ENCODE results near the gene ZBTB45. TPM values are rescaled to one million over a fixed set of nuclear protein-coding genes. Genes with fewer than 3 reads are reported as not detected.
A peak's percentile ranks its signal among the peaks of the same experiment; 100 is the strongest.

The ZBTB45 gene
- total RNA-seq, 1 experiment from 2014 or later = 5.5 TPM

DNA sequence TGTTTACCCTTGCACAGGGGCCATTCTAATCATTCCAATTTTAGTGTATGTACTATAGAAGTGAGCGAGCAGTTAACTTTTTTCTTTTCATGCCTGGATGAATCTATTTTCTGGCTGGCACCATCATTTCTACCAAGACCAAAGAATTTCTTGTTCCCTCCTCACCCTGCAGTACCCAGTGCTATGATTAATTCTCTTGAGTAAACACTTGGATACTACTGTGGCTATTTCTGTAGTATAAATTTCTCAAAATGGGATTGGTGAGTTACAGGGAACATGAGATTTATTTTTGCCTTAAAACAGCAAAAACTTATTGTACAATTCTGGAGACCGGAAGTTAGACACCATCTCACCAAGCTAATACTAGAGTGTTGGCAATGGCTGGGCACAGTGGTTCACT is 35.8 kb downstream of the ZBTB45 start:
- no peak overlapping the region for H3K4me3 ChIP-seq
- no peaks in the 10 kb centered on the region for H3K4me1 ChIP-seq
- DNase-seq = no peak
- no peaks in the 10 kb centered on the region for H3K36me3 ChIP-seq
- H3K27me3 ChIP-seq = no peaks in the 10 kb centered on the region
- H3K27ac ChIP-seq = no peak overlapping the region
- no peaks in the 10 kb centered on the region for H3K9me3 ChIP-seq (replicated peaks)

DNA sequence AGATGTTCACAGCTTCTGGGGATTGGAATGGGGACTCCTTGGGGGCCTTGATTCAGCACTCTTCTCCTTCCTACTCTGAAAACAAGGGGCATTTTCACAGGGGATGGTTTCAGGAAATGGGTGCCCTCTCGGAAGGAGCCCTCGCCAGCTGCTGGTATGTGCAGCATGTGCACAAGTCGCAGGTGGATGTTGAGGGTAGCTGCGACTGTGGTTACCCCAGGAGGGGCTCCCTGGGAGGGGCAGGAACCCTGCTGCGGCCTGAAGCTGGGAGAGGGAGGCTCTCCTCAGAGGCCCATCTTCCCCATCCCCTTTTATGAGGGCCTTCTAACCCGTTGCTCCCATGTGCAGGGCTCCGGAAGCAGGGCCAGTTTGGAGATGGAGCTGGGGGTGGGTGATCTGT is 37.2 kb downstream of the ZBTB45 start:
- no peaks in the 10 kb centered on the region for H3K4me1 ChIP-seq
- no peak overlapping the region for H3K27ac ChIP-seq
- H3K9me3 ChIP-seq (replicated peaks) = no peaks in the 10 kb centered on the region
- no peak overlapping the region for H3K4me3 ChIP-seq
- H3K36me3 ChIP-seq = no peaks in the 10 kb centered on the region
- DNase-seq = no peak
- no peaks in the 10 kb centered on the region for H3K27me3 ChIP-seq

DNA sequence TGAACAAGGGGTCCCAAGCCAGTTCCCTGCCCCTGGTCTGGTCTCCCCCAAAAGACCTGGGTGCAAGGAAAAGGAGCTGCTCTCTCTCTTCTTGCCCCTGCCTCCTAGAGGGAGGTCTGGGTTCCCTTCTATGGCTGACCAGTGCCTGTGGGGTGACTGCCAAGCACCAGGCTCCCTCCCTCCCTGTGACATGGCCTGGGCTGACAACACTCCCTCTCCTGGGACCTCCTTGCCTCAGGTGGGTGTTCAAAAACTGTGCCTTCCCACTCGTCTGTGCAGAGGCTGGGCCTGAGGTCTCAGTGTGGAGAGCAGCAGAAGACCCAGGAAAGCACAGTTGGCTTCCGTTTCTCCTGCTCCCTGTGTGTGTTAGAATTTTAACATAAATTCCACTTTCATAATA is 38.8 kb downstream of the ZBTB45 start:
- Histone ChIP-seq H3K9me3 (replicated peaks) (no peaks in the 10 kb centered on the region), H3K27ac (no peak overlapping the region), H3K36me3 (no peaks in the 10 kb centered on the region)

DNA sequence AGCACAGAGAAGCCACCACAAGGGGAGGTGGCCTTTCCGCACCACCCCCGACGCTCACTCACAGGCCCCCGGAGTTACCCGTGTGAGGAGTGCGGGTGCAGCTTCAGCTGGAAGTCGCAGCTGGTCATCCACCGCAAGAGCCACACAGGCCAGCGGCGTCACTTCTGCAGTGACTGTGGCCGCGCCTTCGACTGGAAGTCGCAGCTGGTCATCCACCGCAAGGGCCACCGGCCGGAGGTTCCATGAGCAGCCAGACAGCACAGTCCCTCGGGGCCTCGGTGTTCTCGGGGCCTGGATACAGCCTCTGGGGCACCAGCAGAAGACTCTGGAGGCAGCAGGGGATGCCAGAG is 39.2 kb downstream of the ZBTB45 start:
- Histone ChIP-seq H3K27me3 (no peaks in the 10 kb centered on the region), H3K9me3 (replicated peaks) (no peaks in the 10 kb centered on the region), H3K36me3 (no peaks in the 10 kb centered on the region), H3K4me3 (no peak overlapping the region), H3K4me1 (0 out of 2 replicates have a peak, but pooled peaks cover 2% of the 10 kb centered on the region), H3K27ac (no peak overlapping the region)
- no peak for DNase-seq

More for the DNA sequence above, 38.8 kb downstream of the ZBTB45 start:
- H3K4me1 ChIP-seq = 0 out of 2 replicates have a peak, but pooled peaks cover 2% of the 10 kb centered on the region
- DNase-seq = no peak
- H3K27me3 ChIP-seq = no peaks in the 10 kb centered on the region
- H3K4me3 ChIP-seq = no peak overlapping the region

DNA sequence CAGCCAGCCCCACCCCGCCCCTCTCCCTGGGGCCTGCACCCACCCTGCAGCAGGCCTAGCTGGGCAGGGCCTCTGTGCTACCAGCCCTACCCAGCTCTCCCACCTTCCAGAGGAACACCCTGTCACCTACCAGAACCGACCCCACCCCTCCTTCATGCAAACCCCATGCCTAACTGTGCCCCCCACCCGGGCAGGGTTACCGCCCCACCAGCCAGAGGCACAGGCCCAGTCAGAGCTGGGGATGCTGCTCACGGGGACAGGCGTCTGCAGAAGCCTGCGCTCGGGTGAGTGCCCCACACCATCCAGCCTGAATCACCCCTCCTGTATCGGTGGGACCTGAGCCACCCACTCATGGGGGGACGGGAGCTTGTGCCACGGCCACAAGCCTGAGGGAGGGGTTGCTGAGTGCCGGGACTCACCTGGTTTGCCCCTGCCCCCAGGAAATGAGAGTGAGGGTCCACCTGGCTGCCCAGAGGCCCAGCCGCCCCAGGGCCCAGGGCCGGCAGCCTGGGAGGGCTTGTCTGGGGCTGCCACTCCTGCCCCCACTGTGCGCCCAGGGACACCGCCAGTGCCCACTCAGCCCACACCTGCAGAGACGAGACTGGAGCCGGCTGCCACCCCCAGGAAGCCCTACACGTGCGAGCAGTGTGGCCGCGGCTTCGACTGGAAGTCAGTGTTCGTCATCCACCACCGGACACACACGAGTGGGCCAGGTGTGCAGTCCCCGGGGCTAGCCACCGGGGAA is 39.7 kb downstream of the ZBTB45 start:
- no peak overlapping the region for H3K4me3 ChIP-seq
- H3K27me3 ChIP-seq = no peaks in the 10 kb centered on the region
- H3K27ac ChIP-seq = no peak overlapping the region
- no peak for DNase-seq
- no peaks in the 10 kb centered on the region for H3K36me3 ChIP-seq
- H3K9me3 ChIP-seq (replicated peaks) = no peaks in the 10 kb centered on the region
- H3K4me1 ChIP-seq = 0 out of 2 replicates have a peak, but pooled peaks cover 2% of the 10 kb centered on the region

DNA sequence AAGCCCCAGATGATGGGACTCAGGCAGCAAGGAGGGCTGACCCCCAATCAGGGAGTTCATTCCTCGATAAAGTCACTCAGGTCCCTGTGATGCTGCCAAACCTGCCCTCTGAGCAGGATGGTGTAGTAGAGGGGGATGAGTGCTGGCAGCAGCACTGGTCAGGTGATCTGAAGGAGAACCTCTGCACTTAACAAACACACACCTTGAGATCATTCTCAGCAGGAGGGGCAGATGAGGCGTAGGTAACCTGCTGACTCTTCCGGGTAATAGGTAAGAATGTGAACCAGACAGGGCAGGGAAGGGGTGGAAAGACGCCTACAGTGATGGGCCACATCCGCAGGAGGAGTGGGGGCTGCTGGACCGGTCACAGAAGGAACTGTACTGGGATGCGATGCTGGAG is 40.3 kb downstream of the ZBTB45 start:
- H3K9me3 ChIP-seq (replicated peaks) = no peaks in the 10 kb centered on the region
- H3K36me3 ChIP-seq = no peaks in the 10 kb centered on the region
- no peak for DNase-seq
- no peaks in the 10 kb centered on the region for H3K27me3 ChIP-seq
- no peak overlapping the region for H3K4me3 ChIP-seq
- H3K4me1 ChIP-seq = 0 out of 2 replicates have a peak, but pooled peaks cover 2% of the 10 kb centered on the region
- H3K27ac ChIP-seq = no peak overlapping the region

DNA sequence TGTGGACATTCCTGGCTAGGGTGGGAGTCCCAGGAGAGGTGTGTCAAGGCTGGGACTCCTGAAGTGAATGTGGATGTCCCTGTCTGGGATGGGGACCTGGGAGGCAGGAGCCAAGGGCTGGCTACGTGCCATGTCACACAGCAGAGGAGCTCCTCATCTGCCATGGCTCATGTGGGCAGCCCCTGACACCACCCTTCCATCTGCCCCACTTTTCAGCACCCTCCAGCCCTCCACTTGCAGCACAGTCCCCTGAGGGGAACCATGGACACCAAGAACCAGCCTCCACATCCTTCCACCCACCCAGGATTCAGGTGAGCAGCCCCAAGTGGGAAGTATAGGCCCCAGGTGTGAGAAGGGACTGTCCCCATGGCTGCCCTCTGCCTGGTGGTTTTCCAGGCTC is 41.7 kb downstream of the ZBTB45 start:
- Histone ChIP-seq H3K27ac (no peak overlapping the region), H3K4me1 (0 out of 2 replicates have a peak, but pooled peaks cover 2% of the 10 kb centered on the region), H3K4me3 (no peak overlapping the region), H3K36me3 (peaks cover 2% of the 10 kb centered on the region; the same call in 1 of the 2 replicates), H3K9me3 (replicated peaks) (no peaks in the 10 kb centered on the region), H3K27me3 (no peaks in the 10 kb centered on the region)
- no peak for DNase-seq

DNA sequence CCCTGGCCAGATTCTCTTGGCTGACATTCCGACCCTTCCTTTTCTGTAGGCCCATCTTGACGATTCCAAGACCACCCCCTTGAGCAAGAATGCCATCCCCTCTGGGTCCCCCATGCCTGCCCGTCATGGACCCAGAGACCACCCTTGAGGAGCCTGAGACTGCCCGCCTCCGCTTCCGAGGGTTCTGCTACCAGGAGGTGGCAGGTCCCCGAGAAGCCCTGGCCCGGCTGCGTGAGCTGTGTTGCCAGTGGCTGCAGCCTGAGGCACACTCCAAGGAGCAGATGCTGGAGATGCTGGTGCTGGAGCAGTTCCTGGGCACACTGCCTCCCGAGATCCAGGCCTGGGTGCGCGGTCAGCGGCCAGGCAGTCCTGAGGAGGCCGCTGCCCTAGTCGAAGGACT is 42.5 kb downstream of the ZBTB45 start:
- Histone ChIP-seq H3K4me1 (0 out of 2 replicates have a peak, but pooled peaks cover 2% of the 10 kb centered on the region), H3K9me3 (replicated peaks) (no peaks in the 10 kb centered on the region), H3K27me3 (no peaks in the 10 kb centered on the region), H3K27ac (no peak overlapping the region), H3K4me3 (no peak overlapping the region; the same call in 1 of the 2 replicates), H3K36me3 (peaks cover 5% of the 10 kb centered on the region; the same call in 1 of the 2 replicates)
- no peak for DNase-seq

DNA sequence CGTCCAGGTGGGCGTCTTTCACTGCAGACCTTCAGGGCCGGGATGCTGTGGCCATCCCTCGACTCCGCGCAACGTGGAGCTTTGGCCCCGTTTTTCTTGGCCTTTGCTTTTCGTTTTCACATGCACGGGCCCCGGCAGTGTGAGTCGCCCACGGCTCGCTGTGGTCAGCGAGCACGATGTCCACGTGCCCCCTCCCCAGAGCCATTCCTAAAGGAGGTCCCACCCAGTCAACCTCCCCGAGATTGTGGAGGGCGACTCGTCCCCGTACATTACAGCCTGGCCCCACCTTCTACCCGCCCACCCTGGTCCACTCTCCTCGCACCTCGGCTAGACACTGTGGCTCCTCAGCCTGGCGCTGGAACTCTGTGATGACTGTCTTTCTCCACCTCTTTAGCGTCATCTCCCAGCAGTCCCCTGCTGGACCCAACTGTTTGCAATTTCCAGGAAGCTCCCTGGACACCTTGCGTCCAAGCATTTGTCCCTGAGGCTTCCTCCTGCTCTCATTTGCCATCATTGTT is 43.1 kb downstream of the ZBTB45 start:
- peak overlapping the region; percentile 43 for H3K27ac ChIP-seq
- H3K9me3 ChIP-seq (replicated peaks) = no peaks in the 10 kb centered on the region
- 0 out of 2 replicates have a peak, but pooled peaks cover 2% of the 10 kb centered on the region for H3K4me1 ChIP-seq
- peaks cover 7% of the 10 kb centered on the region; the same call in 1 of the 2 replicates for H3K36me3 ChIP-seq
- DNase-seq = peak in 1 of 2 experiments; percentile 25
- no peaks in the 10 kb centered on the region for H3K27me3 ChIP-seq
- H3K4me3 ChIP-seq = peak overlapping the region; percentile 58

DNA sequence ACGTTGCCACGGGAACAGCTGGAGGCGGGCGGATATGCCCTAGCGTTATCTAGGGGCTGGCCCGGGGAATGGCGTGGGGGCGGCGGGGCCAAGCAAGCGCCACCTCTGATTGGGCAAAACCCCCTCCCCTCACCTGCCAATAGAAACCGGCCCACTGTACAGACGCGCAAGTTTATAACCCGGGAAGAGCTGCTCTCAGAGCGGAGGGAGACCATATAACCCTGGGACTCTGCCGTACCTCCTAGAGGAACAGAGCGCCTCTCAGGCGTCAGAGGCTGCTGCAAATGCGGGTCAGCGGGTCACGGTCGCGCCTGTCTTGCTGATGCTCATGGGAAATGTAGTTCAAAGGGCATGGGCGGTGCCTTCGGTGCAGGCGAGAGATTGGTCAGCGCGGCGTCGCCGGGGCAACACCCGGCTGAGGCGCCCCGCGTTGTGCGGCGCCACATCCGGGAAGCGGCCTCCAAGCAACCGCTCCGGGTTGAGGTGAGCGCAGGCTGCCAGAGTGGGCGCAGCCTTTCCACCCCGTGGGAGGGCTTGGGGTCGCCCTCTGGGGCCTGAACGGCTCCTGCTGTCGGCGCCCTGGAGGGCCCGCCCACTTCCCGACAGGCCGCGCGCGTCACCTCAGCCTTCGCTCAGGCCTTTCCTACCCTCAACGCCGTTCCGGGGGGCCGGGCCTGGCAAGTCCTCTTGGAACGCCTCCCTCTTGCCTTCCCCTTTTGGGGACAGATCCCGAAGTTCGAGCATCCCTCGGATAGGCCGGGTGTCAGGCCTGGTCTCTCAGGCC is 43.7 kb downstream of the ZBTB45 start, which contains the start of gene ZNF446:
TSS of gene ZNF446 (plus strand) at position 639 of the 784 bp plus-strand sequence. CDS start 867 bp downstream, outside the sequence.
- DNase-seq = peak; percentile 94 to 96
- Histone ChIP-seq H3K27ac (peak within 1 kb of the TSS; percentile 43), H3K27me3 (no peaks in the 10 kb centered on the region), H3K4me1 (0 out of 2 replicates have a peak, but pooled peaks cover 2% of the 10 kb centered on the region), H3K36me3 (peaks cover 7% of the 10 kb centered on the region; the same call in 1 of the 2 replicates), H3K9me3 (replicated peaks) (no peaks in the 10 kb centered on the region), H3K4me3 (peak within 1 kb of the TSS; percentile 58)

DNA sequence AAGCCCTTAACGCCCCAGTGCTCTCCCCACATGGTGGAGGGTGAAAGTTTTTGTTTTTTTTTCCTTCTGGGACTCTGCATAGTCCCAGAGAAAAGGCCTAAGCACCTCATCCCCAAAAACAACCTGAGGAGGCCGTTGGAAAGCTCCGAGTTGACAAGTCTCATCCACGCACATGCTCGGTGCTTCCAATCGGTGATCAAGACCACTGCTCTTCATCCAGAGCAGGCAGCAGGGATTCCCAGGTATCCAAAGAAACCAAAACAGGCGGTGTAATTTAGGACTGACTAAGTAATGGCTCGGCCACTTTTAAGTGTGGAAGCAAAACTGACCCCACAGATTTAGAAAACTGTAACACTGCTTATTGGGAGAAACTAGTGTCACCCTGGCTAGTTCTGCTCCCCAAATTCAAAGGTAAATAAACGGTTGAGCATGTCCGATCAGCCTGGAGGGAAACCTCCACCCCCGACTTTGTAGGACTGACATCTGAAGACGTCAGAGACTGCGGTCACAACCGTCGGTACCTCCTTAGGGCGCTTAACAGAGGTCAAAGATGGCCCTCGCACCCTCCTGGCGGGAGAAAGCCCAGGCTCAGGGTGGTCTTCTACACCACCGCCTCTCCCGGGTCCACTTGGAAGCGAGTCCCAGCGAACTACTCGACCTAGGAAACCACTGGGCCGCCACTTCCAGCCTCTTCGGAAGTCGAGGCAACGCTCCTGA is 44.5 kb downstream of the ZBTB45 start:
- H3K27ac ChIP-seq = peak overlapping the region; percentile 43
- no peaks in the 10 kb centered on the region for H3K27me3 ChIP-seq
- peak overlapping the region; percentile 58 for H3K4me3 ChIP-seq
- no peaks in the 10 kb centered on the region for H3K9me3 ChIP-seq (replicated peaks)
- H3K4me1 ChIP-seq = 0 out of 2 replicates have a peak, but pooled peaks cover 2% of the 10 kb centered on the region
- no peak for DNase-seq
- H3K36me3 ChIP-seq = peaks cover 7% of the 10 kb centered on the region; the same call in 1 of the 2 replicates

DNA sequence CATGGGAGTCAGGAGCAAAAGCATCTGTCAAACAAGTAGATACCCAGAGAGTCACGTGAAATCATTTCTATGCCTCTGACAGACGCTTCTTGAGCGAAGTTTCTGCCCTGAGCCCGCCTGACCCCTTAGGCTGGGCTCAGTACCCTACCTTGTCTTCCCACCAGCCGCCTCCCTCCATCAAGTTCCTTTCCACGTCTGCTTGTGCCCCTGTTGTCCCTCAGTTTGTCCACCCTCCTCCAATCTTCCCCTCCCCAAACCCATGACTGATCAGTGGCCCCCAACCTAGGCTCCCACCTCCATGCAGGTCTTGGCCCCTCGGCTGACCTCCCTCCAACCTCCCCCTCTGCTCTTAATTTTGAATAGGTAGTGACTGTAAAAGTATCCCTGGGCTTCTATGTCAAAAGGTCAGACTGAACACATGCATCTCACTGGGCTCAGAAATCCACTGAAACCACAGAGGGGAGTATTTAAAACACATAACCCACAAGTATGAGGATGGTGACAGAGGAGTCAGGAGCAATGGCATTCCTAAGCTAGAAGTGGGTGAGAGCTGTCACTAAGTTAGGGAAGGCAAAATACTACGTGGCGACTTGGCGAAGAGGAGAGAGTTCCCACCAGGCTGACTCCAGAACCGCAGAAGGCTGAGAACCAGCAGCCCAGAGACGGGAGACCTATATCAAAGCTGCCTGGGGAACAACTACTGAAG is 45.2 kb downstream of the ZBTB45 start:
- Histone ChIP-seq H3K4me3 (no peak overlapping the region), H3K27ac (no peak overlapping the region), H3K4me1 (0 out of 2 replicates have a peak, but pooled peaks cover 2% of the 10 kb centered on the region), H3K36me3 (peaks cover 7% of the 10 kb centered on the region; the same call in 1 of the 2 replicates), H3K9me3 (replicated peaks) (no peaks in the 10 kb centered on the region), H3K27me3 (no peaks in the 10 kb centered on the region)
- DNase-seq = no peak

DNA sequence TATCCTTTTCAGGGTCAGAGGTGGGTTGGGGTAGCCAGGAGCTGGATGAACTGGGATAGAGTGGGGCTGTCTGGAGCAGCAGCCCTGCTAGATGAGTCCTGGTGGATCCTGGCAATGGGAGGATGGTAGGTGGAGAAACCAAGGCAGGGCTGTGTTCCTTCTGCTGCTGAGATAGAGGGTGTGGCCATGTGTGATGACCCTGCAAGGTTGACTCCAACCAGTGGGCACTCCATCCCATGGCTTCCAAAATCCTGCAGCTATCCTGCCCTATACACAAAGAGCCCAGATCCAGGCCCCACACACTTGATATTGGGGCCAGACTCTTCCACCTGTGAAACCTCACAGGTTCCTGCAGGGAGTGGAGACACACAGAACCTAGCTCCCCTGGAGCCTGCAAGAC is 45.8 kb downstream of the ZBTB45 start:
- no peaks in the 10 kb centered on the region for H3K9me3 ChIP-seq (replicated peaks)
- no peak overlapping the region for H3K27ac ChIP-seq
- peaks cover 7% of the 10 kb centered on the region; the same call in 1 of the 2 replicates for H3K36me3 ChIP-seq
- H3K4me3 ChIP-seq = no peak overlapping the region
- no peaks in the 10 kb centered on the region for H3K27me3 ChIP-seq
- DNase-seq = no peak
- H3K4me1 ChIP-seq = 0 out of 2 replicates have a peak, but pooled peaks cover 2% of the 10 kb centered on the region

DNA sequence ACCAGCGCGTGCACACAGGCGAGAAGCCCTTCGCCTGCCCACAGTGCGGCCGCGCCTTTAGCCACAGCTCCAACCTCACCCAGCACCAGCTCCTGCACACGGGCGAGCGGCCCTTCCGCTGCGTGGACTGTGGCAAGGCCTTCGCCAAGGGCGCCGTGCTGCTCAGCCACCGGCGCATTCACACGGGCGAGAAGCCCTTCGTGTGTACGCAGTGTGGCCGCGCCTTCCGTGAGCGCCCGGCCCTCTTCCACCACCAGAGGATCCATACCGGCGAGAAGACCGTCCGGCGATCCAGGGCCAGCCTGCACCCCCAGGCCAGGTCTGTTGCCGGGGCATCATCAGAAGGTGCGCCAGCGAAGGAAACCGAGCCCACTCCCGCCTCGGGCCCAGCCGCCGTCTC is 47.9 kb downstream of the ZBTB45 start:
- no peaks in the 10 kb centered on the region for H3K9me3 ChIP-seq (replicated peaks)
- H3K4me3 ChIP-seq = no peak overlapping the region
- no peaks in the 10 kb centered on the region for H3K27me3 ChIP-seq
- peaks cover 7% of the 10 kb centered on the region; the same call in 1 of the 2 replicates for H3K36me3 ChIP-seq
- no peaks in the 10 kb centered on the region for H3K4me1 ChIP-seq
- no peak for DNase-seq
- H3K27ac ChIP-seq = no peak overlapping the region
